SK-N-MC (cell line): Measurements from ENCODE around the gene MORN5.

Experiments used
- EZH2 ChIP-seq: fragments of 200-600 bp; sonication (generic); IDR thresholded peaks from one replicate; pipeline ENCODE4 v1.6.1; 2017; ENCODE audit warnings: antibody characterized with exemption
- POLR2AphosphoS5 ChIP-seq: IDR thresholded peaks from 2 replicates; pipeline ENCODE4 v1.6.1; 2012; ENCODE audit warnings: mild to moderate bottlenecking, low read depth, low read length, borderline replicate concordance

DNA sequence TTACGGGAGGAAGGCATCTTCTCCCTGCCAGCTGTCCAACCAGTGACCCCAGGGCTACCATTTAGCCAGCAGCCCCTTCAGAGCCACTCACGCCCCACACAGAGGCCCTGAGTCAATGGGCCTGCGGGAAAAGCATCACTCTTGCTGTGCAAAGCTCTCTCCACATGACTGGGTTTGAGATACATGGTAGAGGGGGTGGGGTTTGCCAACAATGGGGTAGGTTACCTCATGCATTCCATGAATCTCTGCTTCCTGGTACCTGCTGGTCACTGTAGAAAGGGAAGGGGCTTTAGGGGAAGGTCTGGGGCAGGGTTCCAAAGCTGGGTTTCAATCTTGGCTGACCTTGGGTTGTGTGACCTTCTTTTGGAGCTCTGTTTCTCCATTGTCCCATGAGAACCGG is 43.7 kb upstream of the MORN5 start:
- TF ChIP-seq EZH2 (no peak), POLR2AphosphoS5 (no peak)
